Nephron (organoid): ENCODE results near the gene ELK3.

Experiments
- H3K27ac Mint-ChIP-seq, 3 experiments: 2 replicates each; pipeline ENCODE4 v1.8.0; 2020; ENCODE audit warnings: mixed read lengths in 3 of 3, mild to moderate bottlenecking in 2 of 3, moderate library complexity in 1 of 3
- H3K27me3 Mint-ChIP-seq: 2 replicates; pipeline ENCODE4 v1.8.0; 2021; ENCODE audit warnings: low read depth, mild to moderate bottlenecking, moderate library complexity, mixed read lengths
- H3K36me3 Mint-ChIP-seq: 2 replicates; pipeline ENCODE4 v1.8.0; 2020; ENCODE audit warnings: low read depth, mixed read lengths
- H3K4me1 Mint-ChIP-seq: 2 replicates; pipeline ENCODE4 v1.8.0; 2020; ENCODE audit warnings: mixed read lengths
- H3K4me3 Mint-ChIP-seq, 3 experiments: 2 replicates each; pipeline ENCODE4 v1.8.0; 2020; ENCODE audit warnings: mild to moderate bottlenecking in 3 of 3, mixed read lengths in 3 of 3, moderate library complexity in 2 of 3
- H3K9me3 Mint-ChIP-seq: 2 replicates; pipeline ENCODE4 v1.8.0; 2020; ENCODE audit warnings: mixed read lengths
- CTCF ChIP-seq, 3 experiments: fragments of 200-600 bp; sonication (generic); IDR thresholded peaks; one replicate each; pipeline ENCODE4 v1.5.0; 2021; ENCODE audit warnings: antibody characterized with exemption in 3 of 3; ENCODE audit not compliant: unreplicated experiment in 3 of 3

ELK3 gene

GRCh38 chr12:96227365-96228106 lies 33.4 kb downstream of the ELK3 start:
- Mint-ChIP-seq H3K4me3 (no peak overlapping the region), H3K9me3 (no peaks in the 10 kb centered on the region), H3K27ac (peak overlapping the region in 1 of 3 experiments; percentile 15), H3K36me3 (peaks cover 33% of the 10 kb centered on the region), H3K4me1 (peaks cover 33% of the 10 kb centered on the region), H3K27me3 (no peaks in the 10 kb centered on the region)
- no peak for TF ChIP-seq CTCF (IDR thresholded peaks at IDR 0.05; ENCODE audit: unreplicated experiment in 3 of 3)

GRCh38 chr12:96228566-96229248 lies 34.5 kb downstream of the ELK3 start:
- H3K27me3 Mint-ChIP-seq = no peaks in the 10 kb centered on the region
- H3K9me3 Mint-ChIP-seq = no peaks in the 10 kb centered on the region
- peaks cover 27% of the 10 kb centered on the region for H3K36me3 Mint-ChIP-seq
- no peak overlapping the region for H3K27ac Mint-ChIP-seq
- no peak overlapping the region for H3K4me3 Mint-ChIP-seq
- no peak for TF ChIP-seq CTCF (IDR thresholded peaks at IDR 0.05; ENCODE audit: unreplicated experiment in 3 of 3)
- H3K4me1 Mint-ChIP-seq = peaks cover 32% of the 10 kb centered on the region

- H3K4me1 Mint-ChIP-seq = peaks cover 28% of the 10 kb centered on the region
- H3K27ac Mint-ChIP-seq = no peak overlapping the region
- TF ChIP-seq CTCF (IDR thresholded peaks at IDR 0.05; ENCODE audit: unreplicated experiment in 3 of 3) = no peak
- no peak overlapping the region for H3K4me3 Mint-ChIP-seq
- H3K27me3 Mint-ChIP-seq = no peaks in the 10 kb centered on the region
- H3K9me3 Mint-ChIP-seq = no peaks in the 10 kb centered on the region
- H3K36me3 Mint-ChIP-seq = peaks cover 18% of the 10 kb centered on the region
Measured at GRCh38 chr12:96230646-96231045, 36.5 kb downstream of the ELK3 start.

GRCh38 chr12:96233168-96233567 lies 39.0 kb downstream of the ELK3 start:
- no peak for TF ChIP-seq CTCF (IDR thresholded peaks at IDR 0.05; ENCODE audit: unreplicated experiment in 3 of 3)
- peaks cover 42% of the 10 kb centered on the region for H3K4me1 Mint-ChIP-seq
- H3K27me3 Mint-ChIP-seq = no peaks in the 10 kb centered on the region
- no peaks in the 10 kb centered on the region for H3K9me3 Mint-ChIP-seq
- H3K36me3 Mint-ChIP-seq = peaks cover 17% of the 10 kb centered on the region
- peak overlapping the region in 1 of 3 experiments; percentile 11 for H3K27ac Mint-ChIP-seq
- H3K4me3 Mint-ChIP-seq = no peak overlapping the region

- no peak for TF ChIP-seq CTCF (IDR thresholded peaks at IDR 0.05; ENCODE audit: unreplicated experiment in 3 of 3)
- Mint-ChIP-seq H3K4me1 (peaks cover 50% of the 10 kb centered on the region), H3K36me3 (peaks cover 12% of the 10 kb centered on the region), H3K9me3 (no peaks in the 10 kb centered on the region), H3K27ac (peak overlapping the region in 1 of 3 experiments; percentile 11), H3K27me3 (no peaks in the 10 kb centered on the region), H3K4me3 (no peak overlapping the region)
Measured at GRCh38 chr12:96233939-96234461, 39.8 kb downstream of the ELK3 start.
